Activated naive CD8-positive, alpha-beta T cell treated with anti-CD3 and anti-CD28 coated beads, Interleukin-2, amount 10 ng/mL, durations not matched to agents 7 days and 5 days (primary cell): ENCODE data around the gene CACNA1D. TPM values are rescaled to one million over a fixed set of nuclear protein-coding genes. Genes with fewer than 3 reads are reported as not detected.

Source experiments
- total RNA-seq, 2 experiments: library from RNA; stranded (reverse); gene quantifications; one replicate each; pipeline ENCODE4 v1.2.3, GENCODE V29; 2021

CACNA1D gene
- total RNA-seq, 2 experiments from 2014 or later: not detected

Other genes starting within 250 kb of the CACNA1D start
- 100 to 1,000 TPM; 204 to 210 TPM for gene TKT, start 238.6 kb upstream of the CACNA1D start, total RNA-seq
- 10 to 100 TPM; 32.5 to 34.3 TPM for gene DCP1A, start 147.1 kb upstream of the CACNA1D start, total RNA-seq